ENCODE results near the gene NFIA. TPM values are rescaled to one million over a fixed set of nuclear protein-coding genes. Genes with fewer than 3 reads are reported as not detected.

Gene NFIA
- total and polyA plus RNA-seq, 10 of the 15 experiments (the other 5 are each of a cell fraction or from before 2014, with no cell fraction given), result 0.10 to 0.16 TPM; not detected in 8

DNA sequence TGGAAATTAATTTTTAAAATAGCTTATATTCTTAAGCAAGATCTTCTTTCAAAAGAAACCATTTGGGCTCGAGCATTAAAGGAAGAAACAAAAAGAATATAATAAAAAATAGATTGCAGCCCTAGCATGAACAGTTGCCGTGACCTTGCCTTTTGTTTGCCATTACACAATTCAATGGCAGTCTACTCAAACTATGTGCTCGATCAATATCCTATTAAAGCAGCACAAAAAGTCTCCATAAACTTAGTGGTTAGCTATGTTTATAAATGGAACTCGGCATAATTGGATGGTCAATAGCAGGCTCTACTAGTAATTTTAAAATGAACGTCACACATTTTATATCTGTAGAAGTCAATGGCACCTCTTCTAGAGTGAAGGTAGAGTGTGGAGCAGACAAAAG, 256.5 kb downstream of the NFIA start:
- Histone ChIP-seq H4K20me1 (ENCODE audit: control insufficient read depth, insufficient read depth) (no peaks in the 10 kb centered on the region), H3K4me1 (ENCODE audit: control insufficient read depth, insufficient read depth, low read length) (no peaks in the 10 kb centered on the region), H3K9me3 (replicated peaks; ENCODE audit: control insufficient read depth, insufficient read depth, low read length) (no peaks in the 10 kb centered on the region), H2AFZ (ENCODE audit: control insufficient read depth, low read depth, low read length) (no peak overlapping the region), H3K36me3 (ENCODE audit: control insufficient read depth in 2 of 2, insufficient read depth in 2 of 2, low read length in 1 of 2) (no peaks in the 10 kb centered on the region), H3K4me3 (no peak overlapping the region), H3K79me2 (ENCODE audit: control insufficient read depth, insufficient read depth, low read length) (no peaks in the 10 kb centered on the region), H3K4me2 (ENCODE audit: control insufficient read depth, insufficient read depth) (no peak overlapping the region), H3K27ac (ENCODE audit: control insufficient read depth, insufficient read depth) (no peak overlapping the region), H3K27me3 (replicated peaks in 1 of 2; ENCODE audit: control insufficient read depth in 2 of 2, insufficient read depth in 2 of 2, low read length in 1 of 2) (peaks cover 0 to 2% of the 10 kb centered on the region in 2 experiments; a peak in 3 of 4 replicates), H3K9ac (ENCODE audit: control insufficient read depth, insufficient read depth, low read length) (no peak overlapping the region)
- DNase-seq (ENCODE audit: low read depth, low spot score), result no peak
- ATAC-seq, result no peak
- CTCF ChIA-PET, result interaction anchor here (0.6 kb wide), 1 partner anchor 14 kb away, joined by 3 read pairs; no protein-coding TSS in a partner anchor
- RAD21 ChIA-PET (ENCODE audit: unreplicated experiment), result interaction anchor here (0.5 kb wide), 1 partner anchor 513 kb away, joined by 3 read pairs; no protein-coding TSS in a partner anchor
- WGBS (ENCODE audit: insufficient coverage, insufficient replicate concordance, low lambda C conversion rate, missing lambda C conversion rate), result 52% methylated on average over 5 of the region's 5 CpGs
- SMC1A ChIA-PET (ENCODE audit: uncharacterized antibody, unreplicated experiment), result interaction anchor here (0.7 kb wide), 1 partner anchor 309 kb away, joined by 4 read pairs; no protein-coding TSS in a partner anchor
- TF ChIP-seq, protein P1, sequence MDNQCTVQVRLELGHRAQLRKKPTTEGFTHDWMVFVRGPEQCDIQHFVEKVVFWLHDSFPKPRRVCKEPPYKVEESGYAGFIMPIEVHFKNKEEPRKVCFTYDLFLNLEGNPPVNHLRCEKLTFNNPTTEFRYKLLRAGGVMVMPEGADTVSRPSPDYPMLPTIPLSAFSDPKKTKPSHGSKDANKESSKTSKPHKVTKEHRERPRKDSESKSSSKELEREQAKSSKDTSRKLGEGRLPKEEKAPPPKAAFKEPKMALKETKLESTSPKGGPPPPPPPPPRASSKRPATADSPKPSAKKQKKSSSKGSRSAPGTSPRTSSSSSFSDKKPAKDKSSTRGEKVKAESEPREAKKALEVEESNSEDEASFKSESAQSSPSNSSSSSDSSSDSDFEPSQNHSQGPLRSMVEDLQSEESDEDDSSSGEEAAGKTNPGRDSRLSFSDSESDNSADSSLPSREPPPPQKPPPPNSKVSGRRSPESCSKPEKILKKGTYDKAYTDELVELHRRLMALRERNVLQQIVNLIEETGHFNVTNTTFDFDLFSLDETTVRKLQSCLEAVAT (IDR thresholded peaks at IDR 0.05), result no peak
- TF ChIP-seq DPF2 (IDR thresholded peaks at IDR 0.05), result no peak
- no peak for TF ChIP-seq NFYB (IDR thresholded peaks at IDR 0.05; ENCODE audit: insufficient read depth, low read depth, low read length)
- TF ChIP-seq RFX5 (IDR thresholded peaks at IDR 0.05; ENCODE audit: low read depth, low read length), result no peak
- TF ChIP-seq SUZ12 (IDR thresholded peaks at IDR 0.05; ENCODE audit: unreplicated experiment), result no peak
- TF ChIP-seq GABPA (IDR thresholded peaks at IDR 0.05; ENCODE audit: low read depth), result no peak
- TF ChIP-seq CBFB (IDR thresholded peaks at IDR 0.05; ENCODE audit: low read depth), result no peak
- TF ChIP-seq MAX (IDR thresholded peaks at IDR 0.05; ENCODE audit: low read depth, low read length), result no peak
- TF ChIP-seq ZNF217 (IDR thresholded peaks at IDR 0.05), result no peak
- no peak for TF ChIP-seq NFXL1 (IDR thresholded peaks at IDR 0.05; ENCODE audit: borderline replicate concordance)
- no peak for TF ChIP-seq SREBF2 (IDR thresholded peaks at IDR 0.05; ENCODE audit: low read length)
- TF ChIP-seq MTA3 (IDR thresholded peaks at IDR 0.05; ENCODE audit: borderline replicate concordance, low read length), result no peak
- TF ChIP-seq, protein P2, sequence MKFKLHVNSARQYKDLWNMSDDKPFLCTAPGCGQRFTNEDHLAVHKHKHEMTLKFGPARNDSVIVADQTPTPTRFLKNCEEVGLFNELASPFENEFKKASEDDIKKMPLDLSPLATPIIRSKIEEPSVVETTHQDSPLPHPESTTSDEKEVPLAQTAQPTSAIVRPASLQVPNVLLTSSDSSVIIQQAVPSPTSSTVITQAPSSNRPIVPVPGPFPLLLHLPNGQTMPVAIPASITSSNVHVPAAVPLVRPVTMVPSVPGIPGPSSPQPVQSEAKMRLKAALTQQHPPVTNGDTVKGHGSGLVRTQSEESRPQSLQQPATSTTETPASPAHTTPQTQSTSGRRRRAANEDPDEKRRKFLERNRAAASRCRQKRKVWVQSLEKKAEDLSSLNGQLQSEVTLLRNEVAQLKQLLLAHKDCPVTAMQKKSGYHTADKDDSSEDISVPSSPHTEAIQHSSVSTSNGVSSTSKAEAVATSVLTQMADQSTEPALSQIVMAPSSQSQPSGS (IDR thresholded peaks at IDR 0.05; ENCODE audit: low read length), result no peak
- no peak for TF ChIP-seq SMAD1 (IDR thresholded peaks at IDR 0.05; ENCODE audit: low read depth, partially characterized antibody)
- TF ChIP-seq ELK1 (IDR thresholded peaks at IDR 0.05; ENCODE audit: low read depth, low read length), result no peak
- intact Hi-C loops (cut with micrococcal nuclease; ENCODE audit: unreplicated experiment) (loop anchor here (10.0 kb wide), 1 partner anchor 264 kb away; no protein-coding TSS in a partner anchor), in situ Hi-C loops (cut with MboI) (no loop called here)
- BruUV-seq (replicated peaks), result no TSS peak
- POLR2A ChIA-PET, result no interaction called here
- no peak for FAIRE-seq

All from GM12878 (cell line).